Vagina (tissue), 2 donors: ENCODE data around the gene PCBP3.

Experiments
- CTCF ChIP-seq, 3 experiments: fragments of 450-650 bp in 2 of 3; fragments of 200-600 bp in 1 of 3; sonication (generic) in 1 of 3; IDR thresholded peaks; one replicate each; pipeline ENCODE4 v1.5.1; 2017 to 2019; ENCODE audit warnings: antibody characterized with exemption in 3 of 3, mild to moderate bottlenecking in 2 of 3, moderate library complexity in 2 of 3
- POLR2A ChIP-seq, 2 donors: fragments of 450-650 bp; IDR thresholded peaks; one replicate each; pipeline ENCODE4 v1.6.1; 2017; ENCODE audit warnings: antibody characterized with exemption in 2 of 2, mild to moderate bottlenecking in 2 of 2, moderate library complexity in 2 of 2
- POLR2AphosphoS5 ChIP-seq, 2 donors: sonication (generic); formaldehyde crosslinking; IDR thresholded peaks; one replicate each; pipeline ENCODE4 v1.9.0; 2017; ENCODE audit warnings: antibody characterized with exemption in 2 of 2, mild to moderate bottlenecking in 2 of 2, low read depth in 1 of 2; ENCODE audit not compliant: insufficient read depth in 1 of 2

DNA sequence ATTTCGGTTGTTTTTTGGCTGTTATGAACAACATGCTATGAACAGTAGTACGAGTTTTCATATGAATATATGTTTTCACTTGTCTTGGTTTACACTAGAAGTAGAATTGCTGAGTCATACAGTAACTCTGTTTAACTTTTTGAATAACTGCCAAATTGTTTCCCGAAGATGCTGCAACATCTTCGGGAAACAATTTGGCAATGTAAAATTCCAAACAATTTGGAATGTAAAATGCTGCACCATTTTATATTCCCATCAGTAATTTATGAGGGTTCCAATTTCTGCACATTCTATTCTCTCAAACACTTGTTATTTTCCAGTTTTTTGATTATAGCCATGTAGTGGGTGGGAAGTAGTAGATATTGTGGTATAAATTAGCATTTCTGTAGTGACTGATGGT is 11.6 kb downstream of the PCBP3 start:
- TF ChIP-seq CTCF (IDR thresholded peaks at IDR 0.05) = no peak
- no peak for TF ChIP-seq POLR2A (IDR thresholded peaks at IDR 0.05)
- no peak for TF ChIP-seq POLR2AphosphoS5 (IDR thresholded peaks at IDR 0.05; ENCODE audit: insufficient read depth in 1 of 2, low read depth in 1 of 2)
